SK-N-SH (cell line): ENCODE results near the gene KIF3C. TPM values are rescaled to one million over a fixed set of nuclear protein-coding genes. Genes with fewer than 3 reads are reported as not detected.

Experiments
- CTCF ChIA-PET: fragments of 300-600, 350-600 bp; formaldehyde crosslinking; extraction: SDS; loops from one replicate; lab custom pipeline; 2021; lab: Yijun Ruan, JAX
- POLR2A ChIA-PET: fragments of 350-600 bp; sonication (Branson Sonifier 250); formaldehyde crosslinking; extraction: SDS; loops from one replicate; lab custom pipeline; 2020; ENCODE audit warnings: antibody characterized with exemption, inconsistent platforms; lab: Yijun Ruan, JAX
- DNase-seq: peaks from one replicate; pipeline ENCODE4 v3.0.0; 2012
- H2AFZ ChIP-seq: fragments of 200-600 bp; sonication (generic); 2 replicates; pipeline ENCODE4 v1.8.1; 2016; ENCODE audit warnings: antibody characterized with exemption, mild to moderate bottlenecking, low read depth
- H3F3A ChIP-seq: fragments of 200-600 bp; sonication (generic); replicated peaks from 2 replicates; pipeline ENCODE3; 2016; ENCODE audit warnings: antibody characterized with exemption, mild to moderate bottlenecking; ENCODE audit not compliant: insufficient read depth
- H3K27ac ChIP-seq, 2 experiments: fragments of 200-500 bp in 1 of 2; fragments of 200-600 bp in 1 of 2; sonication (Bioruptor generic) in 1 of 2; sonication (generic), shearing (Covaris generic) in 1 of 2; 2 replicates each; pipeline versions ENCODE4 v1.5.1 to v1.6.1; 2014 to 2016; ENCODE audit warnings: low read depth in 2 of 2, inconsistent platforms in 1 of 2, low read length in 1 of 2, mild to moderate bottlenecking in 1 of 2, mixed read lengths in 1 of 2
- H3K27me3 ChIP-seq: fragments of 200-600 bp; sonication (generic), shearing (Covaris generic); 2 replicates; pipeline ENCODE4 v1.6.1; 2016; ENCODE audit warnings: mixed run types; ENCODE audit not compliant: insufficient read depth
- H3K36me3 ChIP-seq, 2 experiments: fragments of 200-500 bp in 1 of 2; fragments of 200-600 bp in 1 of 2; sonication (Bioruptor generic) in 1 of 2; sonication (generic) in 1 of 2; replicated peaks in 1 of 2; 2 replicates each; pipeline versions ENCODE3 to v1.5.1; 2014 to 2016; ENCODE audit warnings: low read length in 1 of 2, mild to moderate bottlenecking in 1 of 2; ENCODE audit not compliant: insufficient read depth in 2 of 2, control insufficient read depth in 1 of 2
- H3K4me1 ChIP-seq, 2 experiments: fragments of 200-500 bp in 1 of 2; fragments of 200-600 bp in 1 of 2; sonication (Bioruptor generic) in 1 of 2; sonication (generic), shearing (Covaris generic) in 1 of 2; 2 replicates each; pipeline versions ENCODE4 v1.5.1 to v1.6.1; 2014 to 2016; ENCODE audit warnings: low read depth in 1 of 2, low read length in 1 of 2, mixed run types in 1 of 2; ENCODE audit not compliant: insufficient read depth in 2 of 2, control insufficient read depth in 1 of 2
- H3K4me2 ChIP-seq: fragments of 200-600 bp; sonication (generic), shearing (Covaris generic); 2 replicates; pipeline ENCODE4 v1.6.1; 2017; ENCODE audit warnings: mixed run types
- H3K4me3 ChIP-seq, 2 experiments: fragments of 200-500 bp in 1 of 2; fragments of 200-600 bp in 1 of 2; sonication (Bioruptor generic) in 1 of 2; sonication (generic), shearing (Covaris generic) in 1 of 2; 2 replicates each; pipeline versions ENCODE4 v1.5.1 to v1.8.1; 2014 to 2016; ENCODE audit warnings: low read depth in 2 of 2, inconsistent platforms in 1 of 2, low read length in 1 of 2, mild to moderate bottlenecking in 1 of 2, mixed read lengths in 1 of 2, moderate library complexity in 1 of 2
- H3K79me2 ChIP-seq: fragments of 200-600 bp; sonication (generic); 2 replicates; pipeline ENCODE4 v1.8.1; 2017; ENCODE audit warnings: mild to moderate bottlenecking; ENCODE audit not compliant: insufficient read depth
- H3K9ac ChIP-seq: fragments of 200-600 bp; sonication (generic); 2 replicates; pipeline ENCODE4 v1.6.1; 2017; ENCODE audit warnings: mixed run types
- H3K9me2 ChIP-seq: fragments of 200-600 bp; sonication (generic); 2 replicates; pipeline ENCODE4 v1.6.1; 2017; ENCODE audit warnings: mixed run types
- H3K9me3 ChIP-seq: fragments of 200-600 bp; sonication (generic); 2 replicates; pipeline ENCODE4 v1.6.1; 2017; ENCODE audit warnings: mixed run types, mild to moderate bottlenecking, moderate library complexity
- H4K20me1 ChIP-seq: fragments of 200-600 bp; sonication (generic); 2 replicates; pipeline ENCODE4 v1.6.1; 2017; ENCODE audit warnings: mild to moderate bottlenecking, mixed run types; ENCODE audit not compliant: insufficient read depth
- EZH2phosphoT487 ChIP-seq: fragments of 200-600 bp; sonication (generic); IDR thresholded peaks from 2 replicates; pipeline ENCODE4 v1.6.1; 2017; ENCODE audit warnings: low read depth, mixed run types, mild to moderate bottlenecking, antibody characterized with exemption, moderate library complexity, borderline replicate concordance
- FOXM1 ChIP-seq: IDR thresholded peaks from 2 replicates; pipeline ENCODE4 v1.4.0; 2012; ENCODE audit warnings: low read depth, mild to moderate bottlenecking
- GABPA ChIP-seq: IDR thresholded peaks from 2 replicates; pipeline ENCODE4 v1.4.0; 2012; ENCODE audit warnings: low read depth, mild to moderate bottlenecking
- JUND ChIP-seq: IDR thresholded peaks from 2 replicates; pipeline ENCODE4 v1.4.0; 2012
- NFIC ChIP-seq: IDR thresholded peaks from 2 replicates; pipeline ENCODE4 v1.4.0; 2012; ENCODE audit warnings: borderline replicate concordance
- NRF1 ChIP-seq: IDR thresholded peaks from 2 replicates; pipeline ENCODE4 v1.6.1; 2012; ENCODE audit warnings: low read depth, mild to moderate bottlenecking, low read length
- RAD21 ChIP-seq: IDR thresholded peaks from 2 replicates; pipeline ENCODE4 v1.6.1; 2012; ENCODE audit warnings: mild to moderate bottlenecking, low read length
- SIN3A ChIP-seq: IDR thresholded peaks from 2 replicates; pipeline ENCODE4 v1.6.1; 2012; ENCODE audit warnings: low read depth, mild to moderate bottlenecking, low read length, moderate library complexity, borderline replicate concordance
- TEAD4 ChIP-seq: IDR thresholded peaks from 2 replicates; pipeline ENCODE4 v1.4.0; 2012; ENCODE audit warnings: mild to moderate bottlenecking, borderline replicate concordance; ENCODE audit not compliant: insufficient read depth
- USF1 ChIP-seq: IDR thresholded peaks from 2 replicates; pipeline ENCODE4 v1.4.0; 2012; ENCODE audit warnings: low read depth, borderline replicate concordance
- ZBTB33 ChIP-seq: IDR thresholded peaks from 2 replicates; pipeline ENCODE4 v1.4.0; 2012; ENCODE audit warnings: low read depth, borderline replicate concordance
- WGBS: methylation state at CpG from one replicate; pipeline ENCODE4 v1.1.6; 2017; ENCODE audit warnings: low lambda C conversion rate; 5-methylcytosine and 5-hydroxymethylcytosine counted together
- polyA plus RNA-seq, 3 experiments: library from polyadenylated mRNA; depleted of rRNA; stranded (reverse); fragments of >200 nt; gene quantifications; 2 replicates each; pipeline ENCODE4 v1.2.3, GENCODE V29; 2012

KIF3C gene
- polyA plus RNA-seq, 1 of the 3 experiments (the other 2 are of a cell fraction), result 29.5 TPM

- TF ChIP-seq ZBTB33, result no peak
These were observed 10.8 kb upstream of the KIF3C start (continued) for GRCh38 chr2:25993049-25993448.

GRCh38 chr2:25992556-25992955, 10.3 kb upstream of the KIF3C start:
- Histone ChIP-seq H3K9me2 (no peaks in the 10 kb centered on the region), H3K27me3 (no peaks in the 10 kb centered on the region), H2AFZ (no peak overlapping the region), H3K4me2 (no peak overlapping the region), H3K9me3 (no peaks in the 10 kb centered on the region), H3K36me3 (no peaks in the 10 kb centered on the region), H3F3A (peaks cover 17% of the 10 kb centered on the region), H3K4me3 (no peak overlapping the region), H3K4me1 (peaks cover 0 to 2% of the 10 kb centered on the region in 2 experiments; a peak in 1 of 4 replicates), H3K79me2 (no peaks in the 10 kb centered on the region), H3K27ac (no peak overlapping the region), H3K9ac (no peak overlapping the region), H4K20me1 (no peaks in the 10 kb centered on the region)
- TF ChIP-seq SIN3A (no peak), JUND (no peak), EZH2phosphoT487 (no peak), NFIC (no peak), NRF1 (no peak), USF1 (no peak), TEAD4 (no peak), ZBTB33 (no peak), GABPA (no peak), FOXM1 (no peak), RAD21 (no peak)
- no peak for DNase-seq
- 86% methylated on average over 8 of the region's 8 CpGs for WGBS
- ChIA-PET POLR2A (no interaction called here), CTCF (interaction anchor here (1.0 to 4.1 kb wide), 11 partner anchors 9 to 153 kb away, joined by 3 to 29 read pairs (median 5); partner anchors contain the start of gene KIF3C)
